Activated CD4-positive, alpha-beta T cell treated with anti-CD3 and anti-CD28 coated beads, Interleukin-2, amount 10 ng/mL, durations not matched to agents 7 days and 5 days (primary cell): ENCODE measurements around the gene HTD2. TPM values are rescaled to one million over a fixed set of nuclear protein-coding genes. Genes with fewer than 3 reads are reported as not detected.

Experiments used
- CTCF ChIA-PET: fragments of 350-600 bp; sonication (Branson Sonifier 250); formaldehyde crosslinking; loops from one replicate; lab custom pipeline; 2021; ENCODE audit warnings: antibody characterized with exemption; lab: Charles Lee
- POLR2A ChIA-PET: fragments of 350-600 bp; sonication (Branson Sonifier 250); formaldehyde crosslinking; loops from one replicate; lab custom pipeline; 2021; ENCODE audit warnings: antibody characterized with exemption; lab: Charles Lee
- DNase-seq: peaks from one replicate; pipeline ENCODE4 v3.0.0-alpha.2; 2020
- H3K27ac Mint-ChIP-seq: one replicate; pipeline ENCODE4 v1.8.0; 2021; ENCODE audit warnings: mild to moderate bottlenecking, moderate library complexity, mixed read lengths
- H3K27me3 Mint-ChIP-seq: one replicate; pipeline ENCODE4 v1.8.0; 2021; ENCODE audit warnings: mixed read lengths
- H3K36me3 Mint-ChIP-seq: one replicate; pipeline ENCODE4 v1.8.0; 2021; ENCODE audit warnings: low read depth, mixed read lengths
- H3K4me1 Mint-ChIP-seq: one replicate; pipeline ENCODE4 v1.8.0; 2021; ENCODE audit warnings: mixed read lengths
- H3K4me3 Mint-ChIP-seq: one replicate; pipeline ENCODE4 v1.8.0; 2021; ENCODE audit warnings: mild to moderate bottlenecking, moderate library complexity, mixed read lengths
- H3K9me3 Mint-ChIP-seq: one replicate; pipeline ENCODE4 v1.8.0; 2021; ENCODE audit warnings: mixed read lengths
- total RNA-seq, 2 experiments: library from RNA; stranded (reverse); gene quantifications; one replicate each; pipeline ENCODE4 v1.2.3, GENCODE V29; 2021

HTD2 gene
- total RNA-seq, 2 experiments from 2014 or later = 6.2 to 7.0 TPM

- Mint-ChIP-seq H3K36me3 (no peaks in the 10 kb centered on the region), H3K27ac (no peak overlapping the region), H3K4me3 (no peak overlapping the region), H3K9me3 (peaks cover 8% of the 10 kb centered on the region), H3K4me1 (no peaks in the 10 kb centered on the region), H3K27me3 (peaks cover 24% of the 10 kb centered on the region)
- CTCF ChIA-PET = interaction anchor here (3.4 kb wide), 1 partner anchor 10 kb away, joined by 21 read pairs; the partner anchor contains the start of genes HTD2 and RPP14
- no peak for DNase-seq
- POLR2A ChIA-PET = no interaction called here
These were observed 9.5 kb upstream of the HTD2 start for GRCh38 chr3:58296843-58297242.

DNA sequence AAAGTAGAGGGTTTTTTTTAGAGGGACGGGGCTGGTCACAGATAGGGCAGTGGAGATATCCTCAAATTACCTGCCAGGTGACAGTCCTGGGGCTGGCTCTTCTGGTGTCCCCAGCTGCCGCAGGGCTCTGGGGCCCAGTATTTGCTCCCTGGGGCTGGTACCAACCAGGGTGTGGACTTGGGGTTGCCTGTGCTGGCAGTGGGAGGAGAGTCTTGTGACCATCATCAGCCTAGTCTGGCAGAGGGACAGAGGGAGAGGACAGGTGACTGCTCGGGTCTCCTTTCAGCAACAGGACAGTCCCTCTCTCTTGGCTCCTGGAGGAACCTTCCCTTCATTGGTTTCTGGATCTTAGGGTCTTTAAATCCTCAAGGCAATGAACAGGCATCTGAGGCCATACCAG is 8.1 kb upstream of the HTD2 start:
- ChIA-PET CTCF (interaction anchor here (0.6 to 3.4 kb wide), 5 partner anchors 9 to 127 kb away, joined by 3 to 21 read pairs (median 3); partner anchors contain the start of genes HTD2 and RPP14), POLR2A (no interaction called here)
- H3K27ac Mint-ChIP-seq = no peak overlapping the region

DNA sequence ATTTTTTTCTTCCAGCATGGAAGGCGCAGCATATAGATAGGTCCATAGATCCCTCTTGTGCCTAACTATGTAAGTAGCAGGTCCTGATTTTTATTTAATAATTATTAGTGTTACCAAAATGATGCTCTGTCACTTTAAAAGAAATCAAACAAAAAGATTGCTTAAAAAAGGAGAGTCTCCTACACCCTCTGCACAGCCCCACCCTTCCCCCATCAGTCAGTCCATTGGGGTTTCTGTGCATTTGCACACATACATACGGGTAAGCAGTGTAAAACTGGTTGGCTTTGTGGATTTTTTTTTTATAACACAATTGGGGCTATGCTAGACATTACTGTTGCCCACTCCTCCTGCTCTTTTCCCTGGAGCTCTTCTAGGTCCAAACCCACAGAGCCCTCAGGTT is 7.2 kb upstream of the HTD2 start:
- no peak overlapping the region for H3K27ac Mint-ChIP-seq
- ChIA-PET CTCF (interaction anchor here (0.6 to 1.5 kb wide), 2 partner anchors 53 to 111 kb away, joined by 3 to 10 read pairs; no protein-coding TSS in a partner anchor), POLR2A (no interaction called here)
- H3K27me3 Mint-ChIP-seq = peaks cover 32% of the 10 kb centered on the region
- peaks cover 8% of the 10 kb centered on the region for H3K9me3 Mint-ChIP-seq
- H3K36me3 Mint-ChIP-seq = no peaks in the 10 kb centered on the region
- no peak overlapping the region for H3K4me3 Mint-ChIP-seq
- H3K4me1 Mint-ChIP-seq = no peaks in the 10 kb centered on the region
- no peak for DNase-seq

More for the DNA sequence above, 8.1 kb upstream of the HTD2 start:
- H3K9me3 Mint-ChIP-seq = peaks cover 8% of the 10 kb centered on the region
- H3K4me1 Mint-ChIP-seq = no peaks in the 10 kb centered on the region
- peaks cover 32% of the 10 kb centered on the region for H3K27me3 Mint-ChIP-seq
- DNase-seq = no peak
- no peaks in the 10 kb centered on the region for H3K36me3 Mint-ChIP-seq
- no peak overlapping the region for H3K4me3 Mint-ChIP-seq

DNA sequence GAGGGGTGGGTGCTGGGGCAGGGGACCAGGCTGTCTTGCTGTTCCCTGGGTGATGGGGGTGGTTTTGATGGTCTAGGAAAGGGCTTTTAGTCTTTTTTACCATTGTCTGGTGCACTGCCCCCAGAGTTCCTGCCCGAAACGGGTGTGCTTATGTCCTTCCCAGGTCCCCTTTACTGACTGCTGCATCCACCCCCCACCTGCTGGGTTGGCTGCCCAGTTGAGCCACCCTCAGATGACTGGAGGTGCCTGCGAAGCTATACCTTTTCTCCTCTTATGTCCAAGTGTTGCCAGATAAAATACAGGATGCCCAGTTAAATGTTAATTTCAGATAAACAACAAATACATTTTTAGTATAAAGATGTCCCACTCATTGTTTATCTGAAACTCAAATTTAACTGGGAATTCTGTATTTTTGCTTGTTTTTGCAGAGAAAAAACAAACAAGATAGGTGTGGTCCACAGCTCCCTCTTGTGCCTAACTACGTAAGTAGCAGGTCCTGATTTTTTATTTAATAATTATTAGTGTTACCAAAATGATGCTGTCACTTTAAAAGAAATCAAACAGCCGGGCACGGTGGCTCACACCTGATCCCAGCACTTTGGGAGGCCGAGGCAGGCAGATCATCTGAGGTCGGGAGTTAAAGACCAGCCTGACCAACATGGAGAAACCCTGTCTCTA is 6.3 kb upstream of the HTD2 start:
- no peak for DNase-seq
- Mint-ChIP-seq H3K36me3 (no peaks in the 10 kb centered on the region), H3K27ac (no peak overlapping the region), H3K9me3 (peaks cover 8% of the 10 kb centered on the region), H3K4me1 (peaks cover under 1% of the 10 kb centered on the region), H3K4me3 (no peak overlapping the region), H3K27me3 (peaks cover 32% of the 10 kb centered on the region)
- ChIA-PET CTCF (interaction anchor here (0.7 to 1.5 kb wide), 3 partner anchors 83 to 173 kb away, joined by 4 to 10 read pairs (median 4); no protein-coding TSS in a partner anchor), POLR2A (no interaction called here)

GRCh38 chr3:58307639-58308215 is 1.4 kb downstream of the HTD2 start:
- Mint-ChIP-seq H3K4me1 (peaks cover 35% of the 10 kb centered on the region), H3K4me3 (peak overlapping the region; percentile 93), H3K9me3 (no peaks in the 10 kb centered on the region), H3K27me3 (no peaks in the 10 kb centered on the region), H3K36me3 (peaks cover 25% of the 10 kb centered on the region), H3K27ac (peak overlapping the region; percentile 99)
- peak; percentile 58 for DNase-seq
- POLR2A ChIA-PET = no interaction called here
- CTCF ChIA-PET = interaction anchor here (0.5 to 4.8 kb wide), 25 partner anchors 9 to 1644 kb away, joined by 3 to 26 read pairs (median 7); partner anchors contain the start of genes ABHD6 and KCTD6

GRCh38 chr3:58308728-58309127 is 2.4 kb downstream of the HTD2 start:
- POLR2A ChIA-PET = no interaction called here
- Mint-ChIP-seq H3K9me3 (no peaks in the 10 kb centered on the region), H3K4me1 (peaks cover 35% of the 10 kb centered on the region), H3K27me3 (no peaks in the 10 kb centered on the region), H3K4me3 (no peak overlapping the region), H3K27ac (peak overlapping the region; percentile 73), H3K36me3 (peaks cover 33% of the 10 kb centered on the region)
- CTCF ChIA-PET = interaction anchor here (1.3 to 4.8 kb wide), 6 partner anchors 12 to 225 kb away, joined by 3 to 21 read pairs (median 6); no protein-coding TSS in a partner anchor
- DNase-seq = no peak

DNA sequence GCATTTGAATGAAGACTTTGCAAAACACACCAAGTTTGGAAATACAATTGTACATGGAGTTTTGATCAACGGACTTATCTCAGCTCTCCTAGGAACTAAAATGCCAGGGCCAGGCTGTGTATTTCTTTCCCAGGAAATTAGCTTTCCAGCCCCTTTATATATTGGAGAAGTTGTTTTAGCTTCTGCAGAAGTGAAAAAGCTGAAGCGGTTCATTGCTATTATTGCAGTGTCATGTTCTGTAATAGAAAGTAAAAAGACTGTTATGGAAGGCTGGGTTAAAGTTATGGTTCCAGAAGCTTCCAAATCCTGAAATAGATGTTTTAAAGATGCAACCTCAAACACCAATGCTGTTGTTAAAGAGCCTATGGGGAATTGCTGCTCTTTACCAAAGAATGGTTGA is 11.5 kb downstream of the HTD2 start:
- Mint-ChIP-seq H3K4me3 (no peak overlapping the region), H3K36me3 (peaks cover 47% of the 10 kb centered on the region), H3K4me1 (peaks cover 2% of the 10 kb centered on the region), H3K27me3 (no peaks in the 10 kb centered on the region), H3K9me3 (no peaks in the 10 kb centered on the region), H3K27ac (no peak overlapping the region)
- ChIA-PET POLR2A (no interaction called here), CTCF (interaction anchor here (5.0 kb wide), 1 partner anchor 11 kb away, joined by 23 read pairs; the partner anchor contains the start of genes HTD2 and RPP14)
- DNase-seq = no peak

DNA sequence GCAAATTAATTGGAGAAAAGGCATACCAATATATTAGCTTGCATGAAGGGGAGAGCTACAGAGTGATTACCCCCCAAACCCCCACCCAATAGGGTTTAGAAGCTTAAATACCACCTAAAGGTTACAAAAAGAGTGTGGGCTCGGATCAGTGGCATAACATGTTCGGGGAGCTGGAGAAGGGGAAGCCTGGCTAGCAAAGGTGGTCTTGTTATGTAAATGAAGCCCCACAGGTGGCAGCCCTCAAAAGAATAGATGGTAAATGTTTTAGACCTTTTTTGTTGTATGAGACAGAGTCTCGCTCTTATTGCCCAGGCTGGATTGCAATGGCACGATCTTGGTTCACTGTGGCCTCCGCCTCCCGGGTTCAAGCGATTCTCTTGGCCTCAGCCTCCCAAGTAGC is 15.5 kb downstream of the HTD2 start:
- H3K36me3 Mint-ChIP-seq = peaks cover 17% of the 10 kb centered on the region
- ChIA-PET CTCF (interaction anchor here (0.7 to 2.5 kb wide), 8 partner anchors 9 to 118 kb away, joined by 3 to 12 read pairs (median 4); partner anchors contain the start of genes HTD2 and RPP14), POLR2A (no interaction called here)
- no peaks in the 10 kb centered on the region for H3K9me3 Mint-ChIP-seq
- no peak overlapping the region for H3K27ac Mint-ChIP-seq
- no peaks in the 10 kb centered on the region for H3K27me3 Mint-ChIP-seq
- no peak overlapping the region for H3K4me3 Mint-ChIP-seq
- peaks cover 27% of the 10 kb centered on the region for H3K4me1 Mint-ChIP-seq
- DNase-seq = no peak

DNA sequence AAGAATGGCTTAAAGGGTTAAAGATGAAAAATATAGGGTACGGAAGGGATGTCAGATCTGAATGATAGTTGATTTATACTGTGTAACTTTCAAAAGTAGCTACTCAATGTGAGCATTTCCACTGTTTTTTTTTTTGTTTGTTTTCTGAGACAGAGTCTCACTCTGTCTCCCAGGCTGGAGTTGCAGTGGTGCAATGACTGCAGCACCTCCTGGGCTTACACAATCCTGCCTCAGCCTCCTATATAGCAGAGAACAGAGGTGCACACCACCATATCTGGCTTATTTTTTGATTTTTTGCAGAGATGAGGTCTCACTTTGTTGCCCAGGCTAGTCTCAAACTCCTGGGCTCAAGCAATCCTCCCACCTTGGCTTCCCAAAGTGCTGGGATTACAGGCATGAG is 16.5 kb downstream of the HTD2 start:
- Mint-ChIP-seq H3K36me3 (peaks cover 13% of the 10 kb centered on the region), H3K9me3 (no peaks in the 10 kb centered on the region), H3K27me3 (no peaks in the 10 kb centered on the region), H3K27ac (no peak overlapping the region), H3K4me3 (no peak overlapping the region), H3K4me1 (peaks cover 27% of the 10 kb centered on the region)
- no peak for DNase-seq
- CTCF ChIA-PET = interaction anchor here (0.6 to 2.5 kb wide), 6 partner anchors 11 to 143 kb away, joined by 3 to 12 read pairs (median 3); partner anchors contain the start of genes HTD2 and RPP14
- POLR2A ChIA-PET = no interaction called here

DNA sequence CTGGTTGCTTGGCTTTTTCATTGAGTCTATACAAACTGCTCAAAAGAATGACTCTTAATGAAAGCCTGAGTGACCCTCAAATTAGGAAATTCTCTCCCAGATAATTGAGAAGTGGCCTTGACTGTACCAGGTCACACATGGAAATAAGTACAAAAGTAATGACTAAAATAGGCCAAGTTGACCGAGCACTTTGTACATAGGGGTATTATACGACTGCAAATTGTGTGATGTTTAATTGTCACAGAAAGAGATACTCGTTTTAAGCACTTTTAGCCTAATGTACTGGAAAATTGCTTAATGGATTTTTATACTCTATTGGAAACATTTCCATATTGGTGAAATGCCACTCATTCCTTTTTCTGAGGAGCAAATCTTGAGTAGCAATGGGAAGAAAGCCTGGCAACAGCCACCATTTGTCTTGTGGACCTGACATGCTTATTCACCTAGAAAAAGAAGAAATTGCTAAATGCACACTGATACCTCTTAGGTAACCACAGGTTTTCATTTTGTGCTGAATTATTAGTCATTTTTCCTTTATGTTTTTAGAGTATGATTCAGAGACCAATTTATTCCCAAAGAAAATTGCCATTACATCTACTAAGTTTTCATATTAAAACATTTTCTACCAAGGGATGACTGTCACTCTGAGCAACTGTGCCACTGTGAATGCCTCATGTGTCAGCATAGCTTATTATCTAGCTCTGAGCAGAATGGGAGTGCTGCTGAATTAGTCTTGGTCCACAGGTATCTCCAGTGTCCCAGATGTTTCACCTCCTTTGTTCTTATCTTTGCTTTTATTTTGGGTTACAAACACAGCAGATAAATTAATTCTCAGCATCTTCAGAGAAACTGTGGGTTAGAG is 17.4 kb downstream of the HTD2 start:
- Mint-ChIP-seq H3K4me1 (peaks cover 27% of the 10 kb centered on the region), H3K9me3 (no peaks in the 10 kb centered on the region), H3K27me3 (no peaks in the 10 kb centered on the region), H3K27ac (peak overlapping the region; percentile 69), H3K4me3 (no peak overlapping the region), H3K36me3 (peaks cover 6% of the 10 kb centered on the region)
- DNase-seq = no peak
- CTCF ChIA-PET = interaction anchor here (0.6 to 2.5 kb wide), 6 partner anchors 9 to 168 kb away, joined by 3 to 12 read pairs (median 4); partner anchors contain the start of genes HTD2, KCTD6, PXK and RPP14
- POLR2A ChIA-PET = no interaction called here

- POLR2A ChIA-PET = interaction anchor here (0.6 kb wide), 1 partner anchor 102 kb away, joined by 4 read pairs; no protein-coding TSS in a partner anchor
- CTCF ChIA-PET = interaction anchor here (0.7 to 1.3 kb wide), 6 partner anchors 8 to 167 kb away, joined by 3 to 5 read pairs (median 4); partner anchors contain the start of genes KCTD6 and PXK
- Mint-ChIP-seq H3K9me3 (no peaks in the 10 kb centered on the region), H3K36me3 (peaks cover 3% of the 10 kb centered on the region), H3K4me1 (peaks cover 27% of the 10 kb centered on the region), H3K4me3 (no peak overlapping the region), H3K27ac (peak overlapping the region; percentile 72), H3K27me3 (no peaks in the 10 kb centered on the region)
- peak; percentile 18 for DNase-seq
These were observed 18.4 kb downstream of the HTD2 start for GRCh38 chr3:58324391-58325390.
